A673 (cell line): ENCODE results near the gene PRKCQ.

ENCODE experiments used
- EZH2 ChIP-seq: fragments of 200-600 bp; sonication (generic); IDR thresholded peaks from 2 replicates; pipeline ENCODE4 v1.6.1; 2017; ENCODE audit warnings: borderline replicate concordance, low read depth, mild to moderate bottlenecking, mixed read lengths, antibody characterized with exemption, low read length; ENCODE audit not compliant: poor library complexity, severe bottlenecking
- TF ChIP-seq, protein P1 (sequence below): fragments of 300-800, 200-600 bp; sonication (generic); conservative IDR thresholded peaks from 2 replicates; pipeline ENCODE4 v1.5.1; 2017; ENCODE audit warnings: low read depth, mild to moderate bottlenecking, antibody characterized with exemption, low read length, moderate library complexity, mixed read lengths

DNA sequence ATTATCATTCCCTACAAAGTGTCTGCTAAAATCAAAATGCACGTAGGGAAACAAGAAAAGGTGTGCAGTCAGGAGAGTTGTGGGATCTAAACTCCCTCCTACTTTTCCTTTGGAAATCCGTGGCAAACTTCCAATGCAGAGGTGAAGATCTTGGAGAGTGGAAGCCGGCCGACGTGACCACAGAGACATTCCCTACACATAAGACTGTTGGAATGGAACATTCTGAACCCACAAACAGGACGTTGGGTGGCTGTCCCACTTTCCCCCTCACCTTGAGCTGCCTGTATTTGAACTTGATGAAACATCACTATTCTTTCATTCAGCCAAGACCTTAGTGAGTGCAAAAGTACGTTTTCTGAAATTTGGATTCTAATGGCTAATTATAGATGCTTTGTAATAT lies 65.9 kb downstream of the PRKCQ start:
- TF ChIP-seq, protein P1, sequence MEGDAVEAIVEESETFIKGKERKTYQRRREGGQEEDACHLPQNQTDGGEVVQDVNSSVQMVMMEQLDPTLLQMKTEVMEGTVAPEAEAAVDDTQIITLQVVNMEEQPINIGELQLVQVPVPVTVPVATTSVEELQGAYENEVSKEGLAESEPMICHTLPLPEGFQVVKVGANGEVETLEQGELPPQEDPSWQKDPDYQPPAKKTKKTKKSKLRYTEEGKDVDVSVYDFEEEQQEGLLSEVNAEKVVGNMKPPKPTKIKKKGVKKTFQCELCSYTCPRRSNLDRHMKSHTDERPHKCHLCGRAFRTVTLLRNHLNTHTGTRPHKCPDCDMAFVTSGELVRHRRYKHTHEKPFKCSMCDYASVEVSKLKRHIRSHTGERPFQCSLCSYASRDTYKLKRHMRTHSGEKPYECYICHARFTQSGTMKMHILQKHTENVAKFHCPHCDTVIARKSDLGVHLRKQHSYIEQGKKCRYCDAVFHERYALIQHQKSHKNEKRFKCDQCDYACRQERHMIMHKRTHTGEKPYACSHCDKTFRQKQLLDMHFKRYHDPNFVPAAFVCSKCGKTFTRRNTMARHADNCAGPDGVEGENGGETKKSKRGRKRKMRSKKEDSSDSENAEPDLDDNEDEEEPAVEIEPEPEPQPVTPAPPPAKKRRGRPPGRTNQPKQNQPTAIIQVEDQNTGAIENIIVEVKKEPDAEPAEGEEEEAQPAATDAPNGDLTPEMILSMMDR = no peak
- TF ChIP-seq EZH2 = no peak
